WI38 (cell line): ENCODE data around the gene LRP1-AS.

Experiments
- H3K4me3 ChIP-seq: 2 replicates; pipeline ENCODE4 v1.5.1; 2011; ENCODE audit warnings: low read depth, mild to moderate bottlenecking, control low read depth, low read length
- CTCF ChIP-seq: IDR thresholded peaks from 2 replicates; pipeline ENCODE4 v1.5.1; 2012; ENCODE audit warnings: low read depth, mild to moderate bottlenecking, control low read depth, low read length

The LRP1-AS gene

GRCh38 chr12:57096748-57097553, 50.5 kb downstream of the LRP1-AS start:
- H3K4me3 ChIP-seq: no peak overlapping the region
- no peak for TF ChIP-seq CTCF

- H3K4me3 ChIP-seq: no peak overlapping the region
- no peak for TF ChIP-seq CTCF
These were observed 51.3 kb downstream of the LRP1-AS start for GRCh38 chr12:57096099-57096572.

GRCh38 chr12:57095440-57095839, 52.0 kb downstream of the LRP1-AS start:
- H3K4me3 ChIP-seq: no peak overlapping the region
- no peak for TF ChIP-seq CTCF
